22Rv1 (cell line): ENCODE results near the gene HS2ST1.
"Not testable (repeated sequence)": the region's sequence is repeated elsewhere in the genome, so short reads cannot be mapped to it uniquely, and the experiment has no call there.

Experiments
- H3K27ac ChIP-seq: fragments of 450-650 bp; 2 replicates; pipeline ENCODE4 v1.5.1; 2017
- CTCF ChIP-seq: fragments of 450-650 bp; IDR thresholded peaks from 2 replicates; pipeline ENCODE4 v1.5.1; 2017; ENCODE audit warnings: mild to moderate bottlenecking
- ZFX ChIP-seq: fragments of 450-650 bp; IDR thresholded peaks from 2 replicates; pipeline ENCODE4 v1.6.1; 2017; ENCODE audit warnings: antibody characterized with exemption, borderline replicate concordance

HS2ST1 gene

GRCh38 chr1:87017998-87018672 lies 103.7 kb downstream of the HS2ST1 start:
- TF ChIP-seq CTCF (no peak), ZFX (no peak)
- H3K27ac ChIP-seq: no peak overlapping the region

GRCh38 chr1:87023326-87023725 lies 108.9 kb downstream of the HS2ST1 start:
- H3K27ac ChIP-seq: no peak overlapping the region
- TF ChIP-seq CTCF (no peak), ZFX (no peak)

DNA sequence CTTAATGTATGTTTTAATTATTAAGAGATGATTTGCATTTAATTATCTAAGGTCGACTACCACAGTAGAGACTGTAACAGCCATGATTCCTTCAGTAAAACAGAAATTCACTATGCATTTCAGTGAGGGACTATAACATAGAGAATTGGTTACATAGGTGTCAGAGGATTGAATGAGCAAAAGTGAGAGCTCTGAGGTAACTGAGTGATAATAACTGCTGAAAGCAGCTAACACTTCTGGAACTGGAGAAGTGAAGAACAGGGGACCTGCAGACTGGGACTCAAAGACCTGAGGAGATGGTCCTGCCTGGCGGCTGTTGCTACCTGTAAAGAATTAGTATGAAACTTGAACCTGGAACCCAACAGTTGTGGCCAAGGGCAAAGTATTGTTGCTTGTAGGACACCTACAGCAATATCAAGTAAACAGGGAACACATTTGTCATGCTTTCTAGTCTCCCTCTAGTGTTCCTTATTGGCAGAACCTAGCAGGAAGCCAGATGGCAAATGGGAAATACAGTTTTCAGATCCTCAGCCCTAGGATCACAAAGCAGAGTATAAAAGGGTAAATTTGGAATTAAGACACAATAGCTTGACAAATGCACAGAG lies 110.6 kb downstream of the HS2ST1 start:
- H3K27ac ChIP-seq: no peak overlapping the region

GRCh38 chr1:87027561-87027960 lies 113.1 kb downstream of the HS2ST1 start:
- not testable (repeated sequence) for H3K27ac ChIP-seq

More for the DNA sequence above, 110.6 kb downstream of the HS2ST1 start:
- TF ChIP-seq ZFX (no peak), CTCF (peak; percentile 75)

- no peak overlapping the region for H3K27ac ChIP-seq
These were observed 114.1 kb downstream of the HS2ST1 start for GRCh38 chr1:87028576-87028975.

DNA sequence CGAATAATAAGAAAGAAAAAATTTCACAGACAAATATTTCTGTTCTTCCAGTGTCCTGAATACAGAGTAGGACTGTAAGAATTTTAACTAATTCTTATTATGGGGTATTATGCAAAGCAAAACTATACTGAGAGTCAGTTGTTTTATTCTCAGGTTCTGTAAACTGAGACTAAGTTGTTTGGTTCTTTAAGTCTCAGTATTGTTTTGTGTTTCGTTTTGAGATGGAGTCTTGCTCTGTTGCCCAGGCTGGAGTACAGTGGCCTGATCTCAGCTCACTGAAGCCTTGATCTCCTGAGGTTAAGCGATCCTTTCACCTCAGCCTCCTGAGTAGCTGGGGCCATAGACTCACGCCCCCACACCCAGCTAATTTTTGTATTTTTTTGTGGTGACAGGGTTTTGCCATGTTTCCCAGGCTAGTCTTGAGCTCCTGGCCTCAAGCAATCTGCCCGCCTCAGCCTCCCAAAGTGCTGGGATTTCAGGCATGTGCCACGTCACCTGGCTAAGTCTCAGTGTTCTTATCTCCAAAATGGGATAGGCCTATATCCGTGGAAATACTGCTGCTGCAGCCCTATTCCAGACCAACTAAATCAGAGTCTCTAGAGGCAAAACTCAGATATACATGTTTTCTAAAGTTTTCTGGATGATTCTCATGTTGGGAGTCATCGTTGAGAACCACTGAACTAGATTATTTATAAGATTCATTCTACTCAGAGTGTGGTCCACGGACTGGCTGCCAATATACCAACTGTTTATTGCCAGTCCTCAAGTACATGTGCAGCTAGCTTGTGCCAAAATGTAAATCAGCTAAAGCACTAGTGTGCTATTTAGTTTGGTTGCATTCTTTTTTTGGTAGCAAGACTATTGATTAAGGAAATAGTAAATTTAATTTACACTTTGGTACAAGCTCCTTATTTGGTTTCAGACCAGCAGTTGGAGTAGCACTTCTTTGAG lies 116.6 kb downstream of the HS2ST1 start:
- no peak overlapping the region for H3K27ac ChIP-seq
- TF ChIP-seq CTCF (no peak), ZFX (no peak)

More at GRCh38 chr1:87028576-87028975, 114.1 kb downstream of the HS2ST1 start:
- no peak for TF ChIP-seq CTCF
- no peak for TF ChIP-seq ZFX

DNA sequence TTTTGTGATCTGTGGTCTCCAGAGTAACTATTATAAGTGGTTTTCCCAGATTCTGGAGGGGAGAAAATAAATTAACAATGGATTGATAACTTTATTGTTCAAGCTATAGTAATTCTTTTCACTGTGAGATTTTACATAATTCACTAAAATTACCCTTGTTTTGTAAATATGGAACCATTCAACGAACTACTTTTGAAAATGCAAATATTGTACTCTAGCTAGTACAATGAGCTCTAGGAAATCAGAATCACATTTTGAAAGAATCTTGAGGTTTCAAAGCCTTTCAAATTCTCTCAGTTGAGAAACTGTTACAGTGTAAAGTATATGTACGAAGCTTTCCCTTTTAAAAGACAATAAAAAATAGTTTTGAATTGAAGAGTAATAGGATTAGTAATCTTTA lies 119.9 kb downstream of the HS2ST1 start:
- TF ChIP-seq ZFX (no peak), CTCF (no peak)
- no peak overlapping the region for H3K27ac ChIP-seq
